Measurements from ENCODE around the gene PPP1R12B. TPM values are rescaled to one million over a fixed set of nuclear protein-coding genes. Genes with fewer than 3 reads are reported as not detected.

Gene PPP1R12B
- total RNA-seq, 1 donor from 2014 or later, result 21.8 TPM

GRCh38 chr1:202316186-202316585, 32.3 kb upstream of the PPP1R12B start:
- peaks cover 19% of the 10 kb centered on the region for H3K27me3 Mint-ChIP-seq (ENCODE audit: insufficient read depth, low read depth)
- Histone ChIP-seq H3K4me1 (no peaks in the 10 kb centered on the region), H3K27me3 (no peaks in the 10 kb centered on the region), H3K9ac (no peak overlapping the region), H3K79me2 (ENCODE audit: low read depth) (no peaks in the 10 kb centered on the region), H4K20me1 (ENCODE audit: low read depth) (no peaks in the 10 kb centered on the region), H2AFZ (replicated peaks) (no peak overlapping the region), H3F3A (ENCODE audit: low read depth) (no peaks in the 10 kb centered on the region), H3K27ac (no peak overlapping the region), H3K4me2 (no peak overlapping the region), H3K36me3 (no peaks in the 10 kb centered on the region), H3K4me3 (no peak overlapping the region), H3K9me3 (ENCODE audit: low read depth) (no peaks in the 10 kb centered on the region)
- no peak overlapping the region for H3K27ac Mint-ChIP-seq
- no peaks in the 10 kb centered on the region for H3K9me3 Mint-ChIP-seq
- no peak overlapping the region for H3K4me3 Mint-ChIP-seq
- H3K36me3 Mint-ChIP-seq, result no peaks in the 10 kb centered on the region
- no peak for DNase-seq (ENCODE audit: low spot score)
- TF ChIP-seq EZH2 (IDR thresholded peaks at IDR 0.05) (no peak), EZH2phosphoT487 (IDR thresholded peaks at IDR 0.05) (no peak), CTCF (IDR thresholded peaks at IDR 0.05) (no peak)
- H3K4me1 Mint-ChIP-seq, result peaks cover 3% of the 10 kb centered on the region

- Mint-ChIP-seq H3K9me3 (no peaks in the 10 kb centered on the region), H3K27ac (no peak overlapping the region)
- H3K4me3 ChIP-seq, result no peak overlapping the region
Measured at GRCh38 chr1:202317941-202318925, 30.3 kb upstream of the PPP1R12B start.

GRCh38 chr1:202319381-202320080, 29.0 kb upstream of the PPP1R12B start:
- H3K27me3 Mint-ChIP-seq (ENCODE audit: insufficient read depth, low read depth), result peaks cover 12% of the 10 kb centered on the region
- H3K9me3 Mint-ChIP-seq, result no peaks in the 10 kb centered on the region
- no peaks in the 10 kb centered on the region for H3K9me3 ChIP-seq (ENCODE audit: low read depth)

More at GRCh38 chr1:202317941-202318925, 30.3 kb upstream of the PPP1R12B start:
- Histone ChIP-seq H3K27ac (no peak overlapping the region), H3K4me2 (no peak overlapping the region), H4K20me1 (ENCODE audit: low read depth) (no peaks in the 10 kb centered on the region), H3K27me3 (no peaks in the 10 kb centered on the region), H3K9me3 (ENCODE audit: low read depth) (no peaks in the 10 kb centered on the region), H3K9ac (no peak overlapping the region), H3K36me3 (no peaks in the 10 kb centered on the region), H2AFZ (replicated peaks) (no peak overlapping the region), H3F3A (ENCODE audit: low read depth) (no peaks in the 10 kb centered on the region), H3K4me1 (no peaks in the 10 kb centered on the region), H3K79me2 (ENCODE audit: low read depth) (no peaks in the 10 kb centered on the region)
- H3K36me3 Mint-ChIP-seq, result no peaks in the 10 kb centered on the region
- H3K27me3 Mint-ChIP-seq (ENCODE audit: insufficient read depth, low read depth), result peaks cover 12% of the 10 kb centered on the region
- peaks cover 3% of the 10 kb centered on the region for H3K4me1 Mint-ChIP-seq
- no peak for DNase-seq (ENCODE audit: low spot score)
- no peak for TF ChIP-seq EZH2phosphoT487 (IDR thresholded peaks at IDR 0.05)
- no peak for TF ChIP-seq EZH2 (IDR thresholded peaks at IDR 0.05)
- no peak for TF ChIP-seq CTCF (IDR thresholded peaks at IDR 0.05)
- no peak overlapping the region for H3K4me3 Mint-ChIP-seq

More at GRCh38 chr1:202319381-202320080, 29.0 kb upstream of the PPP1R12B start:
- Histone ChIP-seq H3K4me3 (no peak overlapping the region), H3K36me3 (no peaks in the 10 kb centered on the region), H3K79me2 (ENCODE audit: low read depth) (no peaks in the 10 kb centered on the region), H3K27me3 (no peaks in the 10 kb centered on the region), H3K27ac (no peak overlapping the region), H3K4me2 (no peak overlapping the region), H3F3A (ENCODE audit: low read depth) (no peaks in the 10 kb centered on the region), H4K20me1 (ENCODE audit: low read depth) (no peaks in the 10 kb centered on the region), H3K9ac (no peak overlapping the region), H3K4me1 (peaks cover 1% of the 10 kb centered on the region), H2AFZ (replicated peaks) (no peak overlapping the region)
- TF ChIP-seq EZH2 (IDR thresholded peaks at IDR 0.05) (no peak), CTCF (IDR thresholded peaks at IDR 0.05) (no peak), EZH2phosphoT487 (IDR thresholded peaks at IDR 0.05) (no peak)
- Mint-ChIP-seq H3K36me3 (no peaks in the 10 kb centered on the region), H3K4me3 (no peak overlapping the region), H3K4me1 (peaks cover 7% of the 10 kb centered on the region), H3K27ac (no peak overlapping the region)
- DNase-seq (ENCODE audit: low spot score), result no peak

Data from neural progenitor cell (in vitro differentiated cells).